Camera-type eye (tissue), 1 donor: Measurements from ENCODE around the gene DEXI. TPM values are rescaled to one million over a fixed set of nuclear protein-coding genes. Genes with fewer than 3 reads are reported as not detected.

Experiments used
- total RNA-seq: library from RNA; depleted of rRNA; stranded (reverse); fragments of >200 nt; gene quantifications from one replicate; pipeline ENCODE4 v1.2.3, GENCODE V29; 2014

DEXI gene
- 34.6 TPM for total RNA-seq

GRCh38 chr16:10942352-10943063 lies at the start of gene DEXI:
Gene DEXI (minus strand): TSS chr16:10942468. CDS start chr16:10942005, 463 bp downstream.

DNA sequence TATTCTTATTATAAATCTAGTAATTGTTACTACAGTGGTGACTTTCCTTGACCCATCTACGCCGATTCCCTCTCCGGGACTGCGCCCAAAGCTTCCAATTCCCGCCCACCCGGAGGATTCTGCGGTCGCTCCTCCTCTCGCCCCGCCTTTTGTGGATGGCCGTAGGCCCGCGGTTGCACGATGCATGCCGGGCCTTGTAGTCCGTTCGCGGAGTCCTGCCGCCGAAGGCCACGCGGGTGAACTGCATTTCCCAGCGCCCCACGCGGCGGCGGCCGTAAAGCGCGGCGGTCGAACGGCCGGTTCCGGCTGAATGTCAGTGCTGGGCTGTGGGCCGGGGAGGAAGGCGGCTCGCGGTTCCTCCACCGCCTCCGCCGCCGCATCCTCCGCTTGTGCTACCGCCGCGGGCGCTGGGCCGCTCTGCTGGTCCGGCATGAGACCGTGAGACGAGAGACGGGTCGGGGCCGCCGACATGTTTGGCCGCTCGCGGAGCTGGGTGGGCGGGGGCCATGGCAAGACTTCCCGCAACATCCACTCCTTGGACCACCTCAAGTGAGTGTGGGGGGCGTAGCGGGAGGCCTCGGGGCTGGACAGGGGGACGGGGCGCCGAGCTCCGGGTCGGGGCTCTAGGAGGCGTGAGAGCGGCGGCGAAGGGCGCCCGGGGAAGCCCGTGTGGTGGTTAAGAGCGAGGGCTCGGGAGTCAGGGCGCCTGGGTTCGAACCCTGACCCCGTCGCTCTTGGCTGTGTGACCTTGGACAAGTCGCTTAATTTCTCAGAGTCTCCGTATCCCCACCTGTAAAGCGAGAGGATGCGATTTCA lies 2.2 kb upstream of the DEXI start, which contains the start of gene CLEC16A:
TSS of gene CLEC16A (plus strand) at position 316 of the 816 bp plus-strand sequence. CDS start at position 470, 154 bp downstream.

Other genes with a start within 250 kb of the DEXI start
- 0.44 TPM for gene TEKT5, start 247.5 kb downstream of the DEXI start, total RNA-seq
- 24.8 TPM for gene NUBP1, start 198.6 kb downstream of the DEXI start, total RNA-seq
- gene TVP23A, start 123.7 kb downstream of the DEXI start, total RNA-seq: 10.6 TPM
- gene CIITA, start 65.3 kb downstream of the DEXI start, total RNA-seq: 3.8 TPM
- 34.3 TPM for gene CLEC16A, start 2.1 kb upstream of the DEXI start, total RNA-seq